ENCODE results near the gene KCNN2.

KCNN2 gene

GRCh38 chr5:114377946-114378345 is 16.1 kb downstream of the KCNN2 start:
- no peak for DNase-seq (ENCODE audit: extremely low read depth, low read depth)
- TF ChIP-seq CTCF (IDR thresholded peaks at IDR 0.05; ENCODE audit: low read depth, low read length), result no peak

GRCh38 chr5:114380721-114381120 is 18.9 kb downstream of the KCNN2 start:
- no peak for TF ChIP-seq CTCF (IDR thresholded peaks at IDR 0.05; ENCODE audit: low read depth, low read length)

DNA sequence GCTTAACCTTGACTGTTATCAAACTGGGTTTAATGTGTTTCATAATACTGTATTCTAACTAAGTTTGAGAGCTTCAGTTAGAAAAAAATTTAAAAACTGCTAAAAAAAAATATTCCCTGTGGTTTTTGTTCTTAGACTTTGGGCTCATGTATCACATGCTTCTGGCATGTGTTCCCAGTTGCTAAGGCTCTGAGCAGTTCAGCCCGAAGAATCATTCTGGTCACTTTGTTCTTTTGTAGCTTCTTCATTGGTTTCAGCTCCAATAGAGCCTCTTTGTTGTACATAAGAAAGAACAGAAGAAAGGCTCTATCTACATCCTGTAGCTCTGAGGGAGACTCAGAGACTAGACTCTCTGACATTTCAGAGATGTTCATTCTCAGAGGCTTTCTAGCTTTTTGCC is 25.6 kb downstream of the KCNN2 start:
- no peak for DNase-seq (ENCODE audit: extremely low read depth, low read depth)
- no peak for TF ChIP-seq CTCF (IDR thresholded peaks at IDR 0.05; ENCODE audit: low read depth, low read length)

More at GRCh38 chr5:114380721-114381120, 18.9 kb downstream of the KCNN2 start:
- DNase-seq (ENCODE audit: extremely low read depth, low read depth), result no peak

DNA sequence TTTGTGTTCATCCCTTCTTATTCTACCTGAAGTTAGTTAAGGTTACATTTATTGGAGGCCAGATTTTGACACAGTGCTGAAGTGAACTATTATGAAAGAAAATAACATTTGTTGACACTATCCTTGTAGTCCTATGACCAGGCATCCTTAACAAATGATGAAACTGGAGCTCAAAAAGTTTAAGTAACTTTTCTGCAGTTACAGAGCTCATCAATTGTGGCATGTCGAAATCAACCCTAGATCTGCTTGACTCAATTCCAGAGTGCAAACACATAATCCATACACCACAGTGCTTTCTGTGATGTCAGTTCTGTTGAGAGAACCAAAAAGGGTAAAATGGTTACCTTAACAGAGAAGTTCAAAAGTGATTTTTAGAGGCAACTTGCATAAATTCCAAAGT is 28.6 kb downstream of the KCNN2 start:
- DNase-seq (ENCODE audit: extremely low read depth, low read depth), result no peak
- TF ChIP-seq CTCF (IDR thresholded peaks at IDR 0.05; ENCODE audit: low read depth, low read length), result no peak

DNA sequence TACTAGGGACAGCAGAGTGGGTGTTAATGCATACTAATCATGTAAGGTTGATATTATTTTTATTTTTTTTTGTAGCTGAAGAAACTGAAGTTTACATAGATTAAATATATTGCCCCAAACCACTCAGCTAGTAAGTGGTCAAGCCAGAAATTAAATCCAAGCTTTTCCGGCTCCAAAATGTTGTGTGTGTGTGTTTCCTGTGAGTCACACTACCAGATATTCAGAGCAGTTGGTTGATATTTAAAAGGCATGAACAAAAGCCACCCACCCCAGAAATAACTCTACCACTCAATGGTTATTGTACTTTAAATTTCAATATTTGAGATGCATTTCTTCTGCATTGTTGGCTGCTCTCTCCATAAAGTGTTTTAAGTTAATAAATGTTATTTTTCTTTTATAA is 29.5 kb downstream of the KCNN2 start:
- no peak for DNase-seq (ENCODE audit: extremely low read depth, low read depth)
- TF ChIP-seq CTCF (IDR thresholded peaks at IDR 0.05; ENCODE audit: low read depth, low read length), result no peak

DNA sequence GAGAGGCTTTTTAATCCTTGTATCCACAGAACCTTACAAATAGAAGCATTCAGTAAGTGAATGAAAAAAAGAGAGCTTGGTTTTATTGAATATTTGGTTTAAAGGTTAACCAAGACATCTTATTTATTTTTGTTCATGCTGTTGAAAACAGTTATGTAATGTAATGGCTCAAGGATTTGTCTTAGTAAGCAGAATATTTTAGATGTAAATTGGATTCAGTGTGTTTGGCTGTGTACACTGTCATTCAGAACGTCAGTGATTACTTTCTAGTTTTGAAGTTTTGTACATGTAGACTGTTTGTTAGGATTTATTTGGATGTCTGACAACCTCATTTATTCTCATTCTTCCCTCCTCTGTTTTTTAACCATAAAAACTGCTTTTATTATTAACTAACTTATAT is 31.3 kb downstream of the KCNN2 start:
- no peak for TF ChIP-seq CTCF (IDR thresholded peaks at IDR 0.05; ENCODE audit: low read depth, low read length)
- no peak for DNase-seq (ENCODE audit: extremely low read depth, low read depth)

GRCh38 chr5:114402206-114402605 is 40.3 kb downstream of the KCNN2 start:
- no peak for DNase-seq (ENCODE audit: extremely low read depth, low read depth)
- no peak for TF ChIP-seq CTCF (IDR thresholded peaks at IDR 0.05; ENCODE audit: low read depth, low read length)

Measured in AG09319 (cell line).